Activated CD4-positive, alpha-beta T cell treated with anti-CD3 and anti-CD28 coated beads for 24 hours (primary cell): ENCODE measurements around the gene GRIK3.

Experiments used
- DNase-seq, 2 donors: peaks; one replicate each; pipeline ENCODE4 v3.0.0-alpha.2; 2020; ENCODE audit warnings: low read depth in 2 of 2

The GRIK3 gene

GRCh38 chr1:37015713-37016112 is 18.6 kb downstream of the GRIK3 start:
- DNase-seq, result no peak

GRCh38 chr1:37012226-37012625 is 22.1 kb downstream of the GRIK3 start:
- no peak for DNase-seq

- no peak for DNase-seq
Observed at GRCh38 chr1:37010011-37010410, 24.3 kb downstream of the GRIK3 start.

GRCh38 chr1:37009521-37009920 is 24.8 kb downstream of the GRIK3 start:
- no peak for DNase-seq

- DNase-seq, result no peak
Observed at GRCh38 chr1:37006132-37006868, 28.0 kb downstream of the GRIK3 start.

- DNase-seq, result no peak
Observed at GRCh38 chr1:37002898-37003297, 31.4 kb downstream of the GRIK3 start.

- no peak for DNase-seq
Observed at GRCh38 chr1:37001703-37002102, 32.6 kb downstream of the GRIK3 start.

GRCh38 chr1:36996106-36996505 is 38.2 kb downstream of the GRIK3 start:
- DNase-seq, result no peak

GRCh38 chr1:36994868-36995267 is 39.4 kb downstream of the GRIK3 start:
- no peak for DNase-seq

GRCh38 chr1:36994294-36994693 is 40.0 kb downstream of the GRIK3 start:
- DNase-seq, result no peak

GRCh38 chr1:36992139-36992943 is 42.0 kb downstream of the GRIK3 start:
- DNase-seq, result no peak

GRCh38 chr1:36991551-36991950 is 42.8 kb downstream of the GRIK3 start:
- no peak for DNase-seq

- DNase-seq, result no peak
Observed at GRCh38 chr1:36990928-36991327, 43.4 kb downstream of the GRIK3 start.

- DNase-seq, result no peak
Observed at GRCh38 chr1:36989241-36989640, 45.1 kb downstream of the GRIK3 start.

GRCh38 chr1:36988741-36989193 is 45.5 kb downstream of the GRIK3 start:
- no peak for DNase-seq

GRCh38 chr1:36988321-36988720 is 46.0 kb downstream of the GRIK3 start:
- DNase-seq, result no peak

- no peak for DNase-seq
Observed at GRCh38 chr1:36987276-36987675, 47.0 kb downstream of the GRIK3 start.

- no peak for DNase-seq
Observed at GRCh38 chr1:36986241-36986985, 47.9 kb downstream of the GRIK3 start.

GRCh38 chr1:36984675-36985074 is 49.6 kb downstream of the GRIK3 start:
- DNase-seq, result no peak

- no peak for DNase-seq
Observed at GRCh38 chr1:36984026-36984425, 50.3 kb downstream of the GRIK3 start.

- DNase-seq, result no peak
Observed at GRCh38 chr1:36982709-36983108, 51.6 kb downstream of the GRIK3 start.
